HEK293T (cell line): ENCODE results near the gene GRIK1.

Experiments
- ARNT ChIP-seq: fragments of 450-650 bp; IDR thresholded peaks from 2 replicates; pipeline ENCODE4 v1.6.1; 2017; ENCODE audit warnings: mild to moderate bottlenecking
- BHLHE40 ChIP-seq: fragments of 450-650 bp; IDR thresholded peaks from 2 replicates; pipeline ENCODE4 v1.6.1; 2016; ENCODE audit warnings: mild to moderate bottlenecking, moderate library complexity, borderline replicate concordance
- CTBP1 ChIP-seq: fragments of 450-650 bp; IDR thresholded peaks from 2 replicates; pipeline ENCODE4 v1.6.1; 2016; ENCODE audit warnings: borderline replicate concordance
- FOXA1 ChIP-seq: fragments of 450-650 bp; IDR thresholded peaks from 2 replicates; pipeline ENCODE4 v1.6.1; 2016; ENCODE audit warnings: mild to moderate bottlenecking
- FOXK2 ChIP-seq: fragments of 450-650 bp; IDR thresholded peaks from 2 replicates; pipeline ENCODE4 v1.6.1; 2016; ENCODE audit warnings: mild to moderate bottlenecking
- FOXM1 ChIP-seq: fragments of 450-650 bp; IDR thresholded peaks from 2 replicates; pipeline ENCODE4 v1.6.1; 2017; ENCODE audit warnings: mild to moderate bottlenecking, borderline replicate concordance
- L3MBTL2 ChIP-seq: fragments of 450-650 bp; conservative IDR thresholded peaks from 2 replicates; pipeline ENCODE4 v1.6.1; 2016; ENCODE audit warnings: mild to moderate bottlenecking
- NFRKB ChIP-seq: fragments of 450-650 bp; IDR thresholded peaks from 2 replicates; pipeline ENCODE4 v1.6.1; 2016; ENCODE audit warnings: mild to moderate bottlenecking, moderate library complexity
- SP1 ChIP-seq: fragments of 450-650 bp; IDR thresholded peaks from 2 replicates; pipeline ENCODE4 v1.6.1; 2017
- SUZ12 ChIP-seq: fragments of 450-650 bp; IDR thresholded peaks from 2 replicates; pipeline ENCODE4 v1.6.1; 2016; ENCODE audit warnings: mild to moderate bottlenecking
- TARDBP ChIP-seq: fragments of 450-650 bp; IDR thresholded peaks from 2 replicates; pipeline ENCODE4 v1.6.1; 2016
- ZNF384 ChIP-seq: fragments of 450-650 bp; IDR thresholded peaks from 2 replicates; pipeline ENCODE4 v1.6.1; 2016

- no peak for TF ChIP-seq BHLHE40
- no peak for TF ChIP-seq L3MBTL2
- TF ChIP-seq FOXA1, result no peak
- TF ChIP-seq SP1, result no peak
- TF ChIP-seq FOXK2, result no peak
- no peak for TF ChIP-seq NFRKB
- no peak for TF ChIP-seq TARDBP
- no peak for TF ChIP-seq ARNT
- TF ChIP-seq CTBP1, result no peak
- TF ChIP-seq FOXM1, result no peak
- TF ChIP-seq ZNF384, result no peak
- TF ChIP-seq SUZ12, result no peak
Measured at GRCh38 chr21:29549614-29550013, 390.2 kb downstream of the GRIK1 start.
